Smooth muscle cell (in vitro differentiated cells): Measurements from ENCODE around the gene SNCA. TPM values are rescaled to one million over a fixed set of nuclear protein-coding genes. Genes with fewer than 3 reads are reported as not detected.

ENCODE experiments used
- DNase-seq: peaks from one replicate; lab custom pipeline; 2025; ENCODE audit not compliant: unreplicated experiment; lab: John Stamatoyannopoulos, UW
- H2AFZ ChIP-seq: fragments of 200-600 bp; sonication (generic); 2 replicates; pipeline ENCODE4 v1.6.0; 2016; ENCODE audit warnings: antibody characterized with exemption, low read depth, mild to moderate bottlenecking
- H3F3A ChIP-seq: fragments of 200-600 bp; sonication (generic); 2 replicates; pipeline ENCODE4 v1.6.0; 2017; ENCODE audit warnings: antibody characterized with exemption, low read depth
- H3K27ac ChIP-seq: fragments of 200-600 bp; sonication (generic); 2 replicates; pipeline ENCODE4 v1.5.1; 2016; ENCODE audit warnings: low read depth, mild to moderate bottlenecking
- H3K27me3 ChIP-seq: fragments of 200-600 bp; sonication (generic); 2 replicates; pipeline ENCODE4 v1.6.1; 2016; ENCODE audit warnings: low read depth, mild to moderate bottlenecking
- H3K36me3 ChIP-seq: fragments of 200-600 bp; sonication (generic); 2 replicates; pipeline ENCODE4 v1.5.1; 2016; ENCODE audit warnings: low read depth
- H3K4me1 ChIP-seq: fragments of 200-600 bp; sonication (generic); 2 replicates; pipeline ENCODE4 v1.5.1; 2016; ENCODE audit warnings: low read depth
- H3K4me2 ChIP-seq: fragments of 200-600 bp; sonication (generic); 2 replicates; pipeline ENCODE4 v1.6.0; 2016; ENCODE audit warnings: mild to moderate bottlenecking
- H3K4me3 ChIP-seq: fragments of 200-600 bp; sonication (generic); 2 replicates; pipeline ENCODE4 v1.5.1; 2016; ENCODE audit warnings: mild to moderate bottlenecking
- H3K79me2 ChIP-seq: fragments of 200-600 bp; sonication (generic); 2 replicates; pipeline ENCODE4 v1.6.0; 2016; ENCODE audit warnings: low read depth, mild to moderate bottlenecking
- H3K9ac ChIP-seq: fragments of 200-600 bp; sonication (generic); 2 replicates; pipeline ENCODE4 v1.6.0; 2016; ENCODE audit warnings: low read depth
- H3K9me3 ChIP-seq: fragments of 200-600 bp; sonication (generic); replicated peaks from 2 replicates; pipeline ENCODE4 v1.5.1; 2016; ENCODE audit warnings: low read depth
- H4K20me1 ChIP-seq: fragments of 200-600 bp; sonication (generic); 2 replicates; pipeline ENCODE4 v1.6.0; 2016; ENCODE audit warnings: low read depth
- WGBS: methylation state at CpG from one replicate; pipeline ENCODE4 v1.1.7; 2016; ENCODE audit warnings: low lambda C conversion rate; 5-methylcytosine and 5-hydroxymethylcytosine counted together
- polyA plus RNA-seq: library from polyadenylated mRNA; unstranded; fragments of >200 nt; fragmentation: Nextera tagmentation; extraction: Ambion mirVana; gene quantifications from 2 replicates; pipeline ENCODE4 v1.2.1, GENCODE V29; 2016
- total RNA-seq: library from RNA; depleted of rRNA; stranded (reverse); fragments of >200 nt; gene quantifications from 2 replicates; pipeline ENCODE4 v1.2.3, GENCODE V29; 2014
- TF ChIP-seq, protein P1 (sequence below): fragments of 200-600 bp; sonication (generic); IDR thresholded peaks from 2 replicates; pipeline ENCODE4 v1.5.1; 2017; ENCODE audit warnings: borderline replicate concordance, mild to moderate bottlenecking, antibody characterized with exemption; ENCODE audit not compliant: insufficient read depth, poor library complexity, severe bottlenecking

SNCA gene
- total and polyA plus RNA-seq, 2 experiments from 2014 or later: 0.22 to 3.2 TPM

DNA sequence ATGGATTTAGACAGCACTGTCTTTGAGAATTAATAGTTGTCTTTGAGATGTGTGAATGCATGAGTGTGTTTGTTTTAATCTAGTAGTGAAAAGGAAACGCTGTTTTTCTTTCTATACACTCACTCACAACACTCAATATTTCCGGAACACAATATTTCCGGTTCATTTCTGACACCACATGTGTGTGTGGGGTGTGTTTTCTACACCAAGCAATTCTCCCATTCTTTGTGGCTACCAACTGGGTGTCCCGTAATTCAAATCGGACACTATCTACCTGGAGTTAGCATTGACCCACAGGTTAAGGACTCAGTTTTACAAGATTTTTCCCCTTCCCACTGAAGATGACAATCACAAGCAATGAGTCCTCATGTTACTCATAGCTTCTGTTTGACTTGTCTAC lies 113.9 kb downstream of the SNCA start:
- no peak for DNase-seq
- Histone ChIP-seq H3K27ac (no peak overlapping the region), H3K4me2 (no peak overlapping the region), H3F3A (no peaks in the 10 kb centered on the region), H3K4me3 (no peak overlapping the region), H3K4me1 (peaks cover 4% of the 10 kb centered on the region), H3K9ac (no peak overlapping the region), H3K9me3 (no peaks in the 10 kb centered on the region), H2AFZ (no peak overlapping the region), H3K27me3 (no peaks in the 10 kb centered on the region), H4K20me1 (no peaks in the 10 kb centered on the region), H3K36me3 (no peaks in the 10 kb centered on the region), H3K79me2 (no peaks in the 10 kb centered on the region)
- TF ChIP-seq, protein P1, sequence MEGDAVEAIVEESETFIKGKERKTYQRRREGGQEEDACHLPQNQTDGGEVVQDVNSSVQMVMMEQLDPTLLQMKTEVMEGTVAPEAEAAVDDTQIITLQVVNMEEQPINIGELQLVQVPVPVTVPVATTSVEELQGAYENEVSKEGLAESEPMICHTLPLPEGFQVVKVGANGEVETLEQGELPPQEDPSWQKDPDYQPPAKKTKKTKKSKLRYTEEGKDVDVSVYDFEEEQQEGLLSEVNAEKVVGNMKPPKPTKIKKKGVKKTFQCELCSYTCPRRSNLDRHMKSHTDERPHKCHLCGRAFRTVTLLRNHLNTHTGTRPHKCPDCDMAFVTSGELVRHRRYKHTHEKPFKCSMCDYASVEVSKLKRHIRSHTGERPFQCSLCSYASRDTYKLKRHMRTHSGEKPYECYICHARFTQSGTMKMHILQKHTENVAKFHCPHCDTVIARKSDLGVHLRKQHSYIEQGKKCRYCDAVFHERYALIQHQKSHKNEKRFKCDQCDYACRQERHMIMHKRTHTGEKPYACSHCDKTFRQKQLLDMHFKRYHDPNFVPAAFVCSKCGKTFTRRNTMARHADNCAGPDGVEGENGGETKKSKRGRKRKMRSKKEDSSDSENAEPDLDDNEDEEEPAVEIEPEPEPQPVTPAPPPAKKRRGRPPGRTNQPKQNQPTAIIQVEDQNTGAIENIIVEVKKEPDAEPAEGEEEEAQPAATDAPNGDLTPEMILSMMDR: no peak
- WGBS: 90% methylated on average over 5 of the region's 5 CpGs

DNA sequence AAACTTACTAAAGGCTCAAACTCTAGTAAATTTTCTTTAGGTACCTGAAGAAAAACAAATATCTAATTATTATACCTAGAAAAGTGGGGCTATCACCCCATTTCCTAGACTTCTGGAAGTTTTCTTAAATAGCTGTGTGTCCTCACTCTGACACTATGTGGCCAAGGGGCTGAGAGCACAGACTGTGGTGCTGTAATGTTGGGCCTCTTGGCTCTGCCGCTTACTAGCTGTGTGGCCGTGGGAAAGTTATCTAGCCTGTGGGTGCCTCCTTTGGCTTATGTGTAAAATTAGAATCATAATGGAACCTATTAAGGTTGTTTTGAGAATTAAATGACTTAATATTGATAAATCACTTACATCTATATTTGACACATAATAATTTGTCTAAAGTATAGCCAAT lies 114.4 kb downstream of the SNCA start:
- Histone ChIP-seq H3K9me3 (no peaks in the 10 kb centered on the region), H3K27me3 (no peaks in the 10 kb centered on the region), H3K9ac (no peak overlapping the region), H4K20me1 (no peaks in the 10 kb centered on the region), H3F3A (no peaks in the 10 kb centered on the region), H3K27ac (no peak overlapping the region), H3K4me3 (no peak overlapping the region), H3K79me2 (no peaks in the 10 kb centered on the region), H2AFZ (no peak overlapping the region), H3K4me1 (peaks cover 4% of the 10 kb centered on the region), H3K36me3 (no peaks in the 10 kb centered on the region), H3K4me2 (no peak overlapping the region)
- TF ChIP-seq, protein P1: no peak
- no peak for DNase-seq
- 88% methylated on average over 2 of the region's 2 CpGs for WGBS

DNA sequence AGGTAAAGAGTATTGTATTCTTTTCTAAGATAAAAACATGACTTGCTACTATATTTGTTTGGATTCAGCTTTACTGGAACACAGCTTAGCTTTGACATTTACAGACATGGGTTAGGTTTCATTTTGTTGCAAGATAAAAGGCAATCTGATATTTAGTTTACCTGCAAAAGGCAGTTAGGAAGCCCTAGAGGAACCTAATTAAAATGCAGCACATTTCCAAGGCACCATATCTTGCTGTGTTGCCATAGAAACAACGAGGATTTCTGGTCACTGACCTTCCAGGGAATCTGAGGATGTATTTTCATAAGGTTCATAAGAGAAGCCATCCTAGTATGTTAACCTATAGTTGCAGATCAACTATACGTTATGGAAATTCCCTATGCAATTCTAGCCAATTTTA lies 116.0 kb downstream of the SNCA start:
- TF ChIP-seq, protein P1: no peak
- Histone ChIP-seq H3K36me3 (no peaks in the 10 kb centered on the region), H3K4me3 (no peak overlapping the region), H2AFZ (no peak overlapping the region), H3F3A (no peaks in the 10 kb centered on the region), H3K4me1 (peaks cover 4% of the 10 kb centered on the region), H3K27me3 (no peaks in the 10 kb centered on the region), H3K9ac (no peak overlapping the region), H3K4me2 (no peak overlapping the region), H3K79me2 (no peaks in the 10 kb centered on the region), H3K9me3 (no peaks in the 10 kb centered on the region), H3K27ac (no peak overlapping the region), H4K20me1 (no peaks in the 10 kb centered on the region)
- no peak for DNase-seq
- 84% methylated on average over 2 of the region's 2 CpGs for WGBS

DNA sequence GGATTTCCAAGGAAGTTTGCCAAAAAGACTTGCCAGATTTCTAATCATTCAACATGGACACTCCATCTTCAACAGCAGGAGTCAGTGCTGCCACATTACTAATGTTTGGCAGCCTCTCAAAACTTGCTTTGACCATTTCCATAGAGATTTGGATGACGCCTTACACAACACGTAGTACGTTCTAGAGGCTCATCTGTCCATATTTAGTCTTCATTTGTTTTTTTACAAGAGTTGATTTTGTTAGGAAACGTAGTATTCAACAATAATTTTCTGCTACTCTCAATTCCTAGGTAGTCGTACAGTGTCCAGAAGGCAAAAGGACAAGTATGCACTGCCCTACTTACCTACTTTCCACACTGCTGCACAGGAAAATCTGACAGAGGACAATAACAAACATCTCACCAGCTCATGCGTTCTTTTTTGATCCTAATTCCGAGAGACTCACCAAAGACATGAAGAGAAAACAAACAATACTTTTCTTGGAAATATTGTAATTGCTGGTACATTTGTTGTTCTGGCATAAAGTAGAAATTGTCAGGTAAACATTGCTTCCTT lies 117.3 kb downstream of the SNCA start:
- no peaks in the 10 kb centered on the region for H3K9me3 ChIP-seq
- no peak overlapping the region for H3K4me2 ChIP-seq
- H3K4me3 ChIP-seq: no peak overlapping the region
- no peak overlapping the region for H3K9ac ChIP-seq
- H3K79me2 ChIP-seq: no peaks in the 10 kb centered on the region
- TF ChIP-seq, protein P1: no peak
- 94% methylated on average over 7 of the region's 7 CpGs for WGBS
- no peak for DNase-seq
- no peak overlapping the region for H2AFZ ChIP-seq
- no peaks in the 10 kb centered on the region for H4K20me1 ChIP-seq
- H3K27ac ChIP-seq: no peak overlapping the region
- no peaks in the 10 kb centered on the region for H3K36me3 ChIP-seq
- H3K27me3 ChIP-seq: no peaks in the 10 kb centered on the region
- H3F3A ChIP-seq: no peaks in the 10 kb centered on the region
- H3K4me1 ChIP-seq: peaks cover 3% of the 10 kb centered on the region
